Measurements from ENCODE around the gene TMEM219. TPM values are rescaled to one million over a fixed set of nuclear protein-coding genes. Genes with fewer than 3 reads are reported as not detected.
A peak's percentile ranks its signal among the peaks of the same experiment; 100 is the strongest.

The TMEM219 gene
- total RNA-seq, 1 experiment from 2014 or later, result 48.3 TPM

DNA sequence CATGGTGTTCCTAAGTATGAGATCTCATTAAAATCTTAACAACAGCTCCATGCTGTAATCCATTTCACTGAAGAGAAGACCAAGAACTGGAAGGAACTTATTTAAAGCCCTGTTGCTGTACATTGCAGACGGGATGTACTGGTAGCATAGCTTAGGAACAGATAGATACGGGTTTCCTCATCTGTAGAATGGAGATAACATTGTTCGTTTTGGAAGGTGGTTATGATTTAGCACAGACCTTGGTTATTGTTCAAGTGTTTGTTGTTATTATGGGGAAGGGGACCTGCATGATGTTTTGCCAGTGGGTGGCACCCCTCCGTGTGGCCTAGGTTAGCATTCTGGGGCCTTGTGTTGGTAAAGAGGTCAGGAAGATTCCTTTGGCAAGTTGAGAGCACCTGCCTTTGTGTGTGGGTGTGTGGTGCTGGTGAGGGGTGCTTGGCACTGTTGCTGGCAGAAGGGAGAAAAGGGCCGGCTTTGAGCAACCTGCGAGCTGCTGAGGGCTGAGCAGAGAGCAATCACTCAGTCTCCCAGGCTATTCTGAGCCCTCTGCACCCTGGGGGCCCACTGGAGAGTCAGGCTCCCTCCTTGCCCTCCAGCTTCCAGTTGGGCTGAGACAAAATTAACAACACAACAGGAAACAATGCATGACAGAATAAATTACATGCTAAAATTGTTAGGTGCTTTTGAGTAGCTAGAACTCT, 14.1 kb downstream of the TMEM219 start:
- H3K36me3 ChIP-seq (ENCODE audit: insufficient read depth, low read length, poor library complexity, severe bottlenecking), result peaks cover 36% of the 10 kb centered on the region
- BruUV-seq (replicated peaks), result no TSS peak
- CTCF ChIA-PET, result no interaction called here
- intact Hi-C loops (cut with micrococcal nuclease; ENCODE audit: unreplicated experiment), result no loop called here
- H3K9me3 ChIP-seq (ENCODE audit: low read depth, low read length, poor library complexity, severe bottlenecking), result peaks cover 6% of the 10 kb centered on the region
- H3K27ac ChIP-seq (ENCODE audit: low read depth, low read length, poor library complexity, severe bottlenecking), result peak overlapping the region; percentile 44
- H3K27me3 ChIP-seq (replicated peaks; ENCODE audit: insufficient read depth, low read depth, low read length, poor library complexity), result no peaks in the 10 kb centered on the region
- H3K4me1 ChIP-seq (ENCODE audit: insufficient read depth, low read length, poor library complexity, severe bottlenecking), result peaks cover 16% of the 10 kb centered on the region
- H3K4me3 ChIP-seq (ENCODE audit: low read depth, low read length, poor library complexity, severe bottlenecking), result peak overlapping the region; percentile 84
- DNase-seq (ENCODE audit: low spot score), result no peak
- TF ChIP-seq, protein P1, sequence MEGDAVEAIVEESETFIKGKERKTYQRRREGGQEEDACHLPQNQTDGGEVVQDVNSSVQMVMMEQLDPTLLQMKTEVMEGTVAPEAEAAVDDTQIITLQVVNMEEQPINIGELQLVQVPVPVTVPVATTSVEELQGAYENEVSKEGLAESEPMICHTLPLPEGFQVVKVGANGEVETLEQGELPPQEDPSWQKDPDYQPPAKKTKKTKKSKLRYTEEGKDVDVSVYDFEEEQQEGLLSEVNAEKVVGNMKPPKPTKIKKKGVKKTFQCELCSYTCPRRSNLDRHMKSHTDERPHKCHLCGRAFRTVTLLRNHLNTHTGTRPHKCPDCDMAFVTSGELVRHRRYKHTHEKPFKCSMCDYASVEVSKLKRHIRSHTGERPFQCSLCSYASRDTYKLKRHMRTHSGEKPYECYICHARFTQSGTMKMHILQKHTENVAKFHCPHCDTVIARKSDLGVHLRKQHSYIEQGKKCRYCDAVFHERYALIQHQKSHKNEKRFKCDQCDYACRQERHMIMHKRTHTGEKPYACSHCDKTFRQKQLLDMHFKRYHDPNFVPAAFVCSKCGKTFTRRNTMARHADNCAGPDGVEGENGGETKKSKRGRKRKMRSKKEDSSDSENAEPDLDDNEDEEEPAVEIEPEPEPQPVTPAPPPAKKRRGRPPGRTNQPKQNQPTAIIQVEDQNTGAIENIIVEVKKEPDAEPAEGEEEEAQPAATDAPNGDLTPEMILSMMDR (conservative IDR thresholded peaks at IDR 0.05; ENCODE audit: low read depth, low read length), result no peak
- no peak for TF ChIP-seq EZH2 (IDR thresholded peaks at IDR 0.05; ENCODE audit: borderline replicate concordance, low read depth, low read length, poor library complexity, severe bottlenecking)
- POLR2A ChIA-PET (ENCODE audit: low non-redundant PET), result no interaction called here

DNA sequence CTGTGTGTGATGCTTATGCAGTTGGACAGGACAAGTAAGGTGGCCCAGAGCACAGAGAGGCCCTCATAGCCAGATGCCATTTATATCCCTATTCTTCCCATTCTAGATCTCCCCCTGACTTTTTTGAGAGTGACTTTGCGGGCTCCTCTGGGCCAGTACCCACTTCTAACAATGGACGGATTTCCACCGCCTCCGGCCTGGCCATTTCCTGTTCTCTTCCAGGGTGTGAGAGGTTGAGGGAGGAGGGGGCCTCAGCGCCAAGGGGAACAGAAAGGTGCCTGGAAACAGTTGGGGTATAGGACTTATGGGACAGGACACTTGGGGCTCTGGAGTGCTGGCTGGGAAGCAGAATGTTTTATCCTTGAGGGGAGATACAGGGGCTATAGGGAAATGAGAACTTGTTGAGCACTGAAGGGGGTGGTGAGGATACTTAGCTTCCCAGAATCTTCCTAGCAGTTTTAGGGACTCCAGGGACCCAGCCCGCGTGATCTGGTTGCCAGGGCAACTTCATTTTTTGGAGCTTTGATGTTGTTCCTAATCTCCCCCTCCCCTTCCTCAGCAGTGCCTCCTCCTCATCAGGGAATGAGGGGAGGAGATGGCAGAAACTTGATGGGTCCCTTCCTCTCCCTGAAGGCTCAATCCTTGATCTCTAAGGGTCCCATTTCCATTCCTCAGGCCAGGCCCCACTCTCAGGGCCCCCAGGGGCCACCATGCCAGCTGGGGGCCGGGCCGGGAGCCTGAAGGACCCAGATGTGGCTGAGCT, 15.4 kb downstream of the TMEM219 start:
- DNase-seq (ENCODE audit: low spot score), result no peak
- POLR2A ChIA-PET (ENCODE audit: low non-redundant PET), result no interaction called here
- H3K4me3 ChIP-seq (ENCODE audit: low read depth, low read length, poor library complexity, severe bottlenecking), result no peak overlapping the region

GRCh38 chr16:29978081-29978480, 16.2 kb downstream of the TMEM219 start:
- no peak for TF ChIP-seq EZH2 (IDR thresholded peaks at IDR 0.05; ENCODE audit: borderline replicate concordance, low read depth, low read length, poor library complexity, severe bottlenecking)
- TF ChIP-seq, protein P1 (conservative IDR thresholded peaks at IDR 0.05; ENCODE audit: low read depth, low read length), result no peak
- DNase-seq (ENCODE audit: low spot score), result no peak
- no peak overlapping the region for H3K27ac ChIP-seq (ENCODE audit: low read depth, low read length, poor library complexity, severe bottlenecking)
- POLR2A ChIA-PET (ENCODE audit: low non-redundant PET), result no interaction called here
- BruUV-seq (replicated peaks), result no TSS peak
- H3K4me3 ChIP-seq (ENCODE audit: low read depth, low read length, poor library complexity, severe bottlenecking), result no peak overlapping the region
- H3K9me3 ChIP-seq (ENCODE audit: low read depth, low read length, poor library complexity, severe bottlenecking), result peaks cover 2% of the 10 kb centered on the region
- H3K27me3 ChIP-seq (replicated peaks; ENCODE audit: insufficient read depth, low read depth, low read length, poor library complexity), result no peaks in the 10 kb centered on the region
- peaks cover 16% of the 10 kb centered on the region for H3K4me1 ChIP-seq (ENCODE audit: insufficient read depth, low read length, poor library complexity, severe bottlenecking)
- peaks cover 57% of the 10 kb centered on the region for H3K36me3 ChIP-seq (ENCODE audit: insufficient read depth, low read length, poor library complexity, severe bottlenecking)
- intact Hi-C loops (cut with micrococcal nuclease; ENCODE audit: unreplicated experiment), result no loop called here
- CTCF ChIA-PET, result no interaction called here

More for the DNA sequence above, 15.4 kb downstream of the TMEM219 start:
- Histone ChIP-seq H3K4me1 (ENCODE audit: insufficient read depth, low read length, poor library complexity, severe bottlenecking) (peaks cover 16% of the 10 kb centered on the region), H3K27ac (ENCODE audit: low read depth, low read length, poor library complexity, severe bottlenecking) (peak overlapping the region; percentile 44), H3K27me3 (replicated peaks; ENCODE audit: insufficient read depth, low read depth, low read length, poor library complexity) (no peaks in the 10 kb centered on the region), H3K9me3 (ENCODE audit: low read depth, low read length, poor library complexity, severe bottlenecking) (peaks cover 6% of the 10 kb centered on the region), H3K36me3 (ENCODE audit: insufficient read depth, low read length, poor library complexity, severe bottlenecking) (peaks cover 49% of the 10 kb centered on the region)
- intact Hi-C loops (cut with micrococcal nuclease; ENCODE audit: unreplicated experiment), result no loop called here
- no TSS peak for BruUV-seq (replicated peaks)
- CTCF ChIA-PET, result no interaction called here
- TF ChIP-seq, protein P1 (conservative IDR thresholded peaks at IDR 0.05; ENCODE audit: low read depth, low read length), result no peak
- no peak for TF ChIP-seq EZH2 (IDR thresholded peaks at IDR 0.05; ENCODE audit: borderline replicate concordance, low read depth, low read length, poor library complexity, severe bottlenecking)
